Amniotic stem cell (primary cell): ENCODE data around the gene GMEB2.

ENCODE experiments used
- DNase-seq: peaks from one replicate; lab custom pipeline; 2025; lab: John Stamatoyannopoulos, UW

Gene GMEB2

DNA sequence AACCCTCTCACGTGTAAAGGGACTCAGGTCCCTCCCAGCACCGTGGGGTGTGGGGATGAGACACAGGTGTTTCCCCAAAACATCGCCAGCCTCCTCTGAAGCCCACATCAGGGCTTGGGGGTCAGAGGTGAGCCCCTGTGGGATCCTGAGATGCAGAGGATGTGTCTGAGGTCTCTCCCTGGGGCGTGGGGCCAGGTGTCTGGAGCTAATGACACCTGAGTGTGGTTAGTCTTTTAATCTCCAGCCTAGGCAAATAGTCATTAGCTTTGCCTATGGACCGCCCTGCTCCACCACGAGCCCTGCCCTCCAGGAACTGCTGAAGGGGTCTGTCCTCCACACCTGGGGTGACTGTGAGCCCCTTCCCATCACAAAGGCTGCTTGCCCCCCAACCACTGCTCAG lies 81.1 kb downstream of the GMEB2 start:
- no peak for DNase-seq

DNA sequence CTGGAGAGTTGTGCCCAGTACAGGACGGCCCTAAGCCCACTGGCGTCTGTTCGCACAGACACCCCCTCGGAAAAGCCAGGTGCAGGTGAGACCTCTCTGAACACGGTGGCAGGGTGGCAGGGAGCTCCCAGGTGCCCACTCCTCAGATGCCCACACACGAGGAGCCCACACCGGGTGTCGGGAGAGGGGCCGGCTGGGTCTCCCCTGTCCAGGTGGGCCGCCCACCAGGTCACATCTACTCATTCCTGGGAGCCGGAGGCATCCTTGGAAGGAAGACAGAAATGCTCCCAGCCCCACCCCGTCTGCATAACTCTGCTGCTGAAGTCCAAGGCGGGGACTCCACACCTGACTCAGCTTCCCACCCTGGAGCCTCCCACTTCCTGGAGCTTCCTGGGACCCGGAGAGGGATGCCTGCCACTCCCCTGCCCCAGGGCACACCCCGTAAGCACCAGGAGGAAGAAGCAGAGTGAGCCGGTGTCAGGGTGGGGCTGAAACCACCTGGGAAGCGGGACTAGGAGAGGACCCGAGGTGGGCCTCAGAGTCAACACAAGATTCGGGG lies 81.9 kb downstream of the GMEB2 start:
- DNase-seq: no peak

DNA sequence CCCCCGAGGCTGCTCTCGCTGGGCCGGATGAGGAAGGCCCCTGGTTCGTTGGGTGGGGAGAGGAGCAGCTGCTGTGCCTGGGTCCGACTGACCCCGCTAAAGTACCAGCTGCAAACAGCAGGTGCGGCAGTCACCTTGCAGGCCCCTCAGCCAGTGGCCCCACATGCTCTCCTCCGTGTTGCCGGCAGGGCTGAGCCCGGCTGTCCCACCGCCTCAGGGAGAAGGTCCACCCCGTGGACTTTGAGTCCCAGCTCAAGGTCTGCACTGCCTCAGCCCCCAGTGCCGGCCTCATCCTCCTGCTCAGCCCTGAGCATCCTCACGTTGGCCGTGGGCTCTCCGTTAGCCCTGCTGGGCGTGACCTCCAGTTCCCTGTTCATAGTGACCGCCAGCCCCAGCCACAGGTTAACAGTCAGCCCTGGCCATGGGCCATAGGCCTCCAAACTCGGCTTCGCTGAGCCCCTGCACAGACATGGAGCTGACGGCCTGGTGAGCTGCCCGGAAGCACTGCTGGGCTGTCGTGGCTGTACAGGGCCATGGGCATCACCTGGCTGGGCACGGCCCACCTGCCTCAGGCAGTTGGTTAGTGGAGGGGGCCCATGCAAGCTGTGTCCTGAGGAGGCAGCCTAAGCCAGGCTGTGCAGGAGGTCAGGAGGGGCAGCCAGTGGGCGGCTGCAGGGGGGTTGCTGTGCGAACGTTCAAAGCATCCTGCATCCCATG lies 82.5 kb downstream of the GMEB2 start:
- no peak for DNase-seq

DNA sequence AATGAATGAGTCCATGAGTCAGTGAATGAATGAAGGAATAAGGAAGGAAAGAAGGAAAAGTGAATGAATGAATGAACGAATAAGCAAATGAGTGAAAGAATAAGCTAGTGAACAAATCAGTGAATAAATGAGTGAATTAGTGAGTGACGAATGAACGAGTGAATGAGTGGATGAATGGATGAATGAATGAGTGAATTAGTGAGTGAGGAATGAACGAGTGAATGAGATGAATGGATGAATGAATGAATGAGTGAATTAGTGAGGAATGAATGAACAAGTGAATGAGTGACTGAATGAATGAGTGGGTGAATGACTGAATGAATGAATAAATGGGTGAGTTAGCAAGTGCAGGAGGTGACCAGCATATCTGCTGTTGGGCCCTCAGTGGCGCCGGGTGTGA lies 83.2 kb downstream of the GMEB2 start:
- no peak for DNase-seq

DNA sequence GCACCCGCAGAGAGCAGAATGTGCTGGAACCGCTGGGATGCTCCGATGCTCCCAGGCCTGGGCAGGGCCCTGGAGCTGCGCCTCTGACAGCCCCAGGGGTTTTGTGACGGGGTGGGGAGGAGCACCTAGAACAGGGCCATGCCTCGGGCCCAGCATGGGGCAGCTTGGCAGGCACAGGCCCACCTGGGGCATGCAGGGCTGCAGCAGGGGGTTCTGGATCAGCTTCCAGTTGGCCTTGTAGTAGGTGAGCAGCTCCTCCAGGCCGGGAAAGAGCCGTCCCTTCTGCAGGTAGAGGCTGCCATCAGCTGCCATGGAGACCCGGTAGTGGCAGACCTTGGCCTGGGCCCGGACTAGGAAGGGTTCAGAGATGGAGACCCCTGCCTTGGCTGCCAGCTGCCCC lies 83.8 kb downstream of the GMEB2 start:
- DNase-seq: no peak

DNA sequence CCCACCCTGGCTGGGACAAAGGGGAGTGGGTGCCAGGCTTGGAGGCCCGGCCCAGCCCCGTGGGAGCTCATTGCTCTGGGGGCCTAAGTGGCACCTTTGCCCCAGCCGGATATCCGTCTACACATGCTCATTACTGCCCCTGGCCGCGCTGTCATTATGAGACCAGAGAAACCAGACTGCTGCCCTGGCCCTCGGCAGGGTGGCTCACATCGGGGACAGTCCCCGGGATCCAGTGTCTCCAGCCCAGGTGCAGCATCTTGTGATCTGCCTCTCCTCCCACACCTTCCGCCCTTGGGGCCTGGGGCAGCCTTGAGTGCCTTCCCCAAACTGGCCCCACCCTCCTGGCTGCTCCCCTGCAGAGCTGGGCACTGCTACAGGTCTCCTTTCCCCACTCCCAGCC lies 84.2 kb downstream of the GMEB2 start:
- no peak for DNase-seq

DNA sequence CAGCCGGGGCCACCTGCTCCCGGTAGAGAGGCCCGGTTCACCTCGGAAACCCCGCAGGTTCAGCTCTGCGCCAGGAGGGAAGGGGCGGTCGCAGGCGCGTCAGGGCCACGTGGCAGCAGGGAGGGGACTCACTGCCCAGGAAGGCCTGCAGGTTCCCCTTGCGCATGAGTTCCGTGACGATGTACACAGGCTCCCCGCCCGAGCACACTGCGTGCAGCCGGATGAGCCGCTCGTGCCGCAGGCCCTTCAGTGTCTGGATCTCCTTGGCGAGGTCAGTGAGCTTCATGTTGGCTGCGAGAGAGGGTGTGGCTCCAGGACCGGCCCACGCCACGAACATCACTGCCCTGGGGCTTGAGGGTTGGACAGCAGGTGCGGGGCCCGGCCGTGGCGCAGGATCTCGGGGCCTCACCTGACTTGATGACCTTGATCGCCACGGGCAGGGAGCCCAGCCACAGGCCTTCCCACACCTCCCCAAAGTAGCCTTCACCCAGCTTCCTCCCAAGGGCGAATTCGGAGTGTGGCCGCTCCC lies 84.8 kb downstream of the GMEB2 start:
- DNase-seq: no peak

DNA sequence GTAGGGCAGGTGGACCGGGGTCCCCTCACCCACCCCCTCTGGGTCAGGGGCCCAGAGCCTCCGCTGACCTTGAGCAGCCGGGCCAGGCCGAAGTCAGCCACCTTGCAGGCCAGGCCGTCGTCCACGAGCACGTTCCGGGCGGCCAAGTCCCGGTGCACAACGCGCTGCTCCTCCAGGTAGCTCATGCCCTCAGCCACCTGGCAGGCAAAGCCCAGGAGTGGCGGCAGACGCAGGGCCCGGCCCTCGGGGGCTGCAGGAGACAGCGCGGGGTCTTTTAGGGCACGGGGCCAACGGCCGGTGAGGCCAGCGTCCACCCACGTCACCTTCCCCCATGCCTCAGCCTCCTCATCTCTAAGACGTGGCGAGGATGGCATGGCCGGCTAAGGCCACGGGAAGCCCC lies 85.5 kb downstream of the GMEB2 start:
- no peak for DNase-seq

DNA sequence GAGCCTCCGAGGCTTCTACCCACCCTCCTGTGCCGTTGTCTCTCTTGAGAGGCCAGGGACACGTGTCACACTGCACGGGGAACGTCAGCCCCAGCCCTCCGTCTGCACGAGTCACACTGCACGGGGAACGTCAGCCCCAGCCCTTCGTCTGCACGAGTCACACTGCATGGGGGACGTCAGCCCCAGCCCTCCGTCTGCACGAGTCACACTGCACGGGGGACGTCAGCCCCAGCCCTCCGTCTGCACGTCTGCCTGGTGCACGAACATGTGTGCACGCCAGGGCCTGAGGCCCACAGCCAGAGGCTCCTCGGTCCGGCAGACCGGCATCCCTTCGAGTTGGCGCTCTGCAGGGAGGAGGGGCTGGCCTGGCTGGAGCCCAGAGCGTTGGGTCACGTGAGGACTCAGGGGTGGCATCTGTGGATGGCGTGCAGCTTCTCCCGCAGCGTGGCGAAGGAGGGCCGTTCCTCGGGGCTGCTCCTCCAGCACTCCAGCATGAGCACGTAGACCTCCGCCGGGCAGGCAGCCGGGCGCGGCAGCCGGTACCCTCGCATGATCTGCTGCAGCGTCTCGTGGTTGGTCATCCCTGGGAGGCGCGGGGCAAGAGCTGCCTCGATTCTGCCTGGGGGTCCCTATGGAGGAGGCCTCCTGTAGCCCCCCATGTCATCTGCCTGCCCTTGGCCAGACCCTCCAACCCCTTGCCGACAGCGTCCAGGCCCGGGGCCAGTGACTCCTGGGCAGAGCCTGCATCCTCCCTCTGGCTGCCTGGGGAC lies 86.3 kb downstream of the GMEB2 start:
- DNase-seq: no peak

DNA sequence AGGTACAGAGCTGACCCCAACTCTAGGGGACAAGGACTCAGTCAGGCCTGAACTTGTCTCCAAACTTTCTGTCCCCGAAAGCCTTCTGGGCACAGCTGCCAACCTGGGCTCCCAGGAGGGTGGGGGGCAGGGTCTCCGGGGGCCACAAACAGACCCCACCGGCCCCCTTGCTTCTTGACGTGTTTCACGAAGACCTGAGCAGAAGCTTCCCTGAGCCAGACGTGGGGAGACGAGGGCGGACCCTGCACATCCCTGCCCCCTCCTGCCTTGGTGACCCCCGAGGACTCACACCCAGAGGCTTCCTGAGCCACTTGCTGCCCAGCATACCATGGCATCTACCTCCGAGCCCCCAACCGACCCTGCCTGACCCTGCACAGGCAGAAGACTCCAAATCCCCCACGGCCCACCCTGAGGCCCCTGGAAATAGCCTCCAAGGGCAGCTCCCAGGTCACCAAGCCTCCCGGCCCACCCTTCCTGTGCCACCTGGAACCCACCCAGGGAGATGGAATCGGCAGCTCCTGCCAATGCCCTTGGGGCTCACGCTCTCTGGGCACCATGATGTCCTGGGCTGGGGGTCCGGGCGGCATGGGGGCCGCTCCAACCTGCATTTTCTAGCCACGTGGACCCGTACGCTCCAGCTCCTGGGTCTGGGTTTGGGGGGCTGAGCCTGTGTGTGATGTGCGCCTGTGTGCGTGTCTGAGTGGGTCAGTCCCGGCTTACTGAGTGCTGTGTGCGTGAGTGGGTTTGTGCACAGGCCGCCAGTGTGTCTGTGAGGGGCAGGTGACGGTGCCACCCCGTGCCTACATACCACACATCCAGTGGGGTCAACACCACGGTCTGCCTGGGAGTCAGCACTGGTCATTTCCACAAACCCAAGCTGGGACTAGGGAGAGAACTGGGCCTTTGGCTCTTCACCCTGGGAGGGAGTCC lies 87.2 kb downstream of the GMEB2 start:
- no peak for DNase-seq

DNA sequence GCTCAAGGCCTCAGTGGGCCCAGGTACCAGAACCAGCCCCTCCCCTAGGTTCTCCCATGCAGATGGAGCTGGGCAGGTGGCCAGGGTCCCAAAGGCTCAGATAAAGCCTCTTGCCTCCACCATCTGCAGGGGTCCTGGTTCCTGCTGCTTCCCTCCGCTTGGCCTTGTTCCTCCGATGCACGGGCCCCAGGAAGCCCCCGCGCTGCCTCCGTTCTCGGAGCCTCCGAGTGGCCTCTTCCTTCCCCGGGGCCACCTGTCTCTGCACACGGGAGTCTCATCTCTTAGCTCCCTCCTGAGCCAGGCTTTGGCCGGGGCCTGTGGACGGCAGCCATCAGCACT lies 87.8 kb downstream of the GMEB2 start:
- DNase-seq: no peak

DNA sequence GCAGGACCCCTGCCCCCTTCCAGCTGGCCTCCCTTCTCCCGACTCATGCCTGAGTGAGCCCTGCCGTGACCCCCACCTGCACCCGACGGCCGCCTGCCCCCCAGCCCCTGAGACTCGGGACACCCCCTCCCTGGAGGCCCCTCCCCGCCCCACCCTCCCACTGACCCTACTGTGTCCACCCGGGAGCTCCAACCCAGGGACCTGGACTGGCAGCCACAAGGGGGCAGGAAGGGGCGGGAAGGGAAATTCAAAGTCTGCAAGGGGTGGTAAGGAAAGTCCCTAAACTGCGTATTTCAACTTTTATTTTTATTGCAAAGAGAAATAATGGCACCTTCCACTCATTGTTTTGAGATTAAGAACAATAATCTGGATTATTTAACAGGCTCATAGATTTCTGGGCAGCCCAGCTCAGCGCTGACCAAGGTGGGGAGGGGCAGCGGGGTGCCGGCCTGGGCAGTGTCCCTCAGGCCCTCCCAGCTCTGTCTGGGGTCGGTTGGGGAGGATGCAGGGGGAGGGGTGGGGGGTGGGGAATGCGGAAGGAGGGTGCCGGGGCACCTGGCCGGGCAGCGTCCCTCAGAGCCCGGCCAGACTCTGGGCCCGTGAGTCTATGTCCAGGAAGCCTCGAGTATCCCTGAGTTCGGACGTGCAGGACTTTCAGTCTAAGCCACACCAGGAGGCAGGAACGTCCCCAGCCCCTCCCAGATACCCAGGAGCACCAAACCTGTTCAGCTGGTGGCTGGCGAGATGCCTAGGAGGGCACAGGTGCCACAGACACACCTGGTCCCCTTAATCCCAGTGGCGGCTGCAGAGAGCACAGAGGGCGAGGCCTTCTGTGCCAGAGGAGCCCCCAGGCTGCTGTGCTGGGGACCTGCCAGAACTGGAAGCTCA lies 88.5 kb downstream of the GMEB2 start:
- no peak for DNase-seq
